OCI-LY1 (cell line): ENCODE results near the gene ARL16.

Experiments used
- H2AFZ ChIP-seq: fragments of 200-600 bp; sonication (generic), shearing (Covaris generic); 2 replicates; pipeline ENCODE4 v1.6.0; 2014; ENCODE audit warnings: antibody characterized with exemption, mild to moderate bottlenecking, low read length
- H3F3A ChIP-seq: fragments of 200-600 bp; sonication (generic), shearing (Covaris generic); 2 replicates; pipeline ENCODE4 v1.6.0; 2014; ENCODE audit warnings: mild to moderate bottlenecking, antibody characterized with exemption, low read length, moderate library complexity; ENCODE audit not compliant: insufficient read depth
- H3K27ac ChIP-seq: fragments of 200-600 bp; sonication (generic); 2 replicates; pipeline ENCODE4 v1.5.1; 2014; ENCODE audit warnings: low read length, mixed run types, mild to moderate bottlenecking, low read depth; ENCODE audit not compliant: poor library complexity, severe bottlenecking
- H3K27me3 ChIP-seq: fragments of 200-600 bp; sonication (generic); 2 replicates; pipeline ENCODE4 v1.6.0; 2014; ENCODE audit warnings: antibody characterized with exemption, mild to moderate bottlenecking, low read length, moderate library complexity; ENCODE audit not compliant: insufficient read depth
- H3K36me3 ChIP-seq: fragments of 200-600 bp; sonication (generic); 2 replicates; pipeline ENCODE4 v1.6.1; 2014; ENCODE audit warnings: mild to moderate bottlenecking, antibody characterized with exemption, low read length, moderate library complexity, mixed read lengths; ENCODE audit not compliant: insufficient read depth
- H3K4me1 ChIP-seq: fragments of 200-600 bp; sonication (generic); 2 replicates; pipeline ENCODE4 v1.5.1; 2014; ENCODE audit warnings: mild to moderate bottlenecking, low read length, moderate library complexity; ENCODE audit not compliant: insufficient read depth, severe bottlenecking
- H3K4me2 ChIP-seq: fragments of 200-600 bp; sonication (generic), shearing (Covaris generic); 2 replicates; pipeline ENCODE4 v1.6.1; 2014; ENCODE audit warnings: low read length
- H3K4me3 ChIP-seq: fragments of 200-600 bp; sonication (generic); 2 replicates; pipeline ENCODE4 v1.5.1; 2014; ENCODE audit warnings: low read length, low read depth, mild to moderate bottlenecking, mixed read lengths; ENCODE audit not compliant: poor library complexity, severe bottlenecking
- H3K79me2 ChIP-seq: fragments of 200-600 bp; shearing (Covaris generic); 2 replicates; pipeline ENCODE4 v1.6.1; 2016; ENCODE audit warnings: mixed run types, low read length, mixed read lengths; ENCODE audit not compliant: insufficient read depth
- H3K9ac ChIP-seq: fragments of 200-600 bp; sonication (generic), shearing (Covaris generic); 2 replicates; pipeline ENCODE4 v1.6.1; 2014; ENCODE audit warnings: mild to moderate bottlenecking, low read length, mixed read lengths
- H3K9me2 ChIP-seq: fragments of 200-600 bp; sonication (generic), shearing (Covaris generic); 2 replicates; pipeline ENCODE4 v1.6.1; 2014; ENCODE audit warnings: low read depth, mild to moderate bottlenecking, low read length, mixed read lengths
- H3K9me3 ChIP-seq: fragments of 200-600 bp; shearing (Covaris generic); 2 replicates; pipeline ENCODE4 v1.6.1; 2014; ENCODE audit warnings: low read length, mixed read lengths
- H4K20me1 ChIP-seq: fragments of 200-600 bp; sonication (generic), shearing (Covaris generic); 2 replicates; pipeline ENCODE4 v1.6.0; 2016; ENCODE audit warnings: mild to moderate bottlenecking, low read length; ENCODE audit not compliant: insufficient read depth
- EZH2 ChIP-seq: fragments of 200-600 bp; sonication (generic), shearing (Covaris generic); IDR thresholded peaks from 2 replicates; pipeline ENCODE4 v1.8.0; 2017; ENCODE audit warnings: borderline replicate concordance, mixed run types, mild to moderate bottlenecking, antibody characterized with exemption, low read length, moderate library complexity, mixed read lengths
- TF ChIP-seq, protein P1 (sequence below): fragments of 200-600 bp; sonication (generic), shearing (Covaris generic); IDR thresholded peaks from 2 replicates; pipeline ENCODE4 v1.5.1; 2017; ENCODE audit warnings: mild to moderate bottlenecking, antibody characterized with exemption, low read length, moderate library complexity, mixed read lengths

ARL16 gene

DNA sequence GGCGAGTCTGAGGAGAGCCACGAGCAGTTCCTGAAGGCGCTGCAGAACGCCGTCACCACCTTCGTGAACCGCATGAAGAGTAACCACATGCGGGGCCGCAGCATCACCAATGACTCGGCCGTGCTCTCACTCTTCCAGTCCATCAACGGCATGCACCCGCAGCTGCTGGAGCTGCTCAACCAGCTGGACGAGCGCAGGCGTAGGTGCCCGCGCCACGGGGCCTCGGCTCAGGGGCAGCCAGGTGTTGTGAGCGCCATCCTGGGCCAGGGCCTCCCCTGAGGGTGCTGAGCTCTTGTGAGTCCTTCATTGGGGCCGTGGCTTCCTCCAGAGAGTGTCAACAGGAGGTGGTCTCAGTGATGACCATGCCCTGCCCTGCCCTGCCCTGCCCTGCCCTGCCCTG is 12.2 kb upstream of the ARL16 start:
- H3K4me2 ChIP-seq = no peak overlapping the region
- H3K4me3 ChIP-seq = no peak overlapping the region
- no peaks in the 10 kb centered on the region for H3K9me3 ChIP-seq
- peaks cover 90% of the 10 kb centered on the region for H3K36me3 ChIP-seq
- H3K79me2 ChIP-seq = no peaks in the 10 kb centered on the region
- H3F3A ChIP-seq = no peaks in the 10 kb centered on the region
- no peaks in the 10 kb centered on the region for H3K27me3 ChIP-seq
- H4K20me1 ChIP-seq = no peaks in the 10 kb centered on the region
- no peak overlapping the region for H3K9ac ChIP-seq
- no peak overlapping the region for H2AFZ ChIP-seq
- H3K27ac ChIP-seq = no peak overlapping the region
- peaks cover 4% of the 10 kb centered on the region for H3K4me1 ChIP-seq
- TF ChIP-seq, protein P1, sequence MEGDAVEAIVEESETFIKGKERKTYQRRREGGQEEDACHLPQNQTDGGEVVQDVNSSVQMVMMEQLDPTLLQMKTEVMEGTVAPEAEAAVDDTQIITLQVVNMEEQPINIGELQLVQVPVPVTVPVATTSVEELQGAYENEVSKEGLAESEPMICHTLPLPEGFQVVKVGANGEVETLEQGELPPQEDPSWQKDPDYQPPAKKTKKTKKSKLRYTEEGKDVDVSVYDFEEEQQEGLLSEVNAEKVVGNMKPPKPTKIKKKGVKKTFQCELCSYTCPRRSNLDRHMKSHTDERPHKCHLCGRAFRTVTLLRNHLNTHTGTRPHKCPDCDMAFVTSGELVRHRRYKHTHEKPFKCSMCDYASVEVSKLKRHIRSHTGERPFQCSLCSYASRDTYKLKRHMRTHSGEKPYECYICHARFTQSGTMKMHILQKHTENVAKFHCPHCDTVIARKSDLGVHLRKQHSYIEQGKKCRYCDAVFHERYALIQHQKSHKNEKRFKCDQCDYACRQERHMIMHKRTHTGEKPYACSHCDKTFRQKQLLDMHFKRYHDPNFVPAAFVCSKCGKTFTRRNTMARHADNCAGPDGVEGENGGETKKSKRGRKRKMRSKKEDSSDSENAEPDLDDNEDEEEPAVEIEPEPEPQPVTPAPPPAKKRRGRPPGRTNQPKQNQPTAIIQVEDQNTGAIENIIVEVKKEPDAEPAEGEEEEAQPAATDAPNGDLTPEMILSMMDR = no peak
- TF ChIP-seq EZH2 = no peak
- no peaks in the 10 kb centered on the region for H3K9me2 ChIP-seq

DNA sequence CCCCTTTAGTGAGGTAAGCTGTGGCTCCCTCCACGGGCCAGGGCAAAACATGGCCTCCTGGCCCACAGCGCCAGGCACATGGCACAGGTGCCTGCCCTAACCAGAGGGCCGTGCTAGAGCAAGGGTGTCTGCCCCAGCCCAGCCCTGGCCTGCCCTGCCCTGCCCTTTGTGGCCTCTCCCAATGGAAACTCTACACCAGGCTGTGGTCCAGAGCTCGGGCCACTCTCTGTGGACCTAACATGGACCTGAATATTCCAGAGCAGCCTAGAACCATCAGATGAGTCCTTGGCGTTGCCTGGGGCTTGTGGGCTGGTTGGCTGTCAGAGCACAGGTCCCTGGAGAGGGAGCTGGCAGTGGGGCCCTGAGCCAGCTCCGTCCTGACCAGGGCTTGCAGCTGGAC is 11.6 kb upstream of the ARL16 start:
- Histone ChIP-seq H3K27me3 (no peaks in the 10 kb centered on the region), H3K36me3 (peaks cover 93% of the 10 kb centered on the region), H3K9ac (no peak overlapping the region), H3K9me2 (no peaks in the 10 kb centered on the region), H4K20me1 (no peaks in the 10 kb centered on the region), H3K27ac (no peak overlapping the region), H3K4me3 (no peak overlapping the region), H3K4me1 (no peaks in the 10 kb centered on the region), H3K9me3 (no peaks in the 10 kb centered on the region), H3K79me2 (no peaks in the 10 kb centered on the region), H2AFZ (no peak overlapping the region), H3F3A (no peaks in the 10 kb centered on the region), H3K4me2 (no peak overlapping the region)
- TF ChIP-seq EZH2 = no peak
- TF ChIP-seq, protein P1 = no peak

DNA sequence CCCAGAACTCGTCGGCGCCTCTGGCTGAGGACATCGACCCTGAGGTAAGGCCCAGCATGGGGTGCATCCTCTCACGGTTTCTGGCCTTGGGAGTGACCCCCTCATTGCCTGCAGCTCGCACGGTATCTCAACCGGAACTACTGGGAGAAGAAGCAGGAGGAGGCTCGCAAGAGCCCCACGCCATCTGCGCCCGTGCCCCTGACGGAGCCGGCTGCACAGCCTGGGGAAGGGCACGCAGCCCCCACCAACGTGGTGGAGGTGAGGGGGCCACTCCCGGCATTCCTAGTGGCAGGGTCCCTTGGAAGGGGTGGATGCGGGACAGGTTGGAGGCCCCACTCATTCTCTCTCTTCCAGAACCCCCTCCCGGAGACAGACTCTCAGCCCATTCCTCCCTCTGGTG is 11.2 kb upstream of the ARL16 start:
- no peaks in the 10 kb centered on the region for H3K79me2 ChIP-seq
- peaks cover 95% of the 10 kb centered on the region for H3K36me3 ChIP-seq
- H3K27ac ChIP-seq = no peak overlapping the region

More for the DNA sequence above, 11.2 kb upstream of the ARL16 start:
- no peak overlapping the region for H3K9ac ChIP-seq
- H3K9me2 ChIP-seq = no peaks in the 10 kb centered on the region
- H2AFZ ChIP-seq = no peak overlapping the region
- H3K9me3 ChIP-seq = no peaks in the 10 kb centered on the region
- H3F3A ChIP-seq = no peaks in the 10 kb centered on the region
- H4K20me1 ChIP-seq = no peaks in the 10 kb centered on the region
- H3K27me3 ChIP-seq = no peaks in the 10 kb centered on the region
- no peaks in the 10 kb centered on the region for H3K4me1 ChIP-seq
- H3K4me2 ChIP-seq = no peak overlapping the region
- no peak overlapping the region for H3K4me3 ChIP-seq
- TF ChIP-seq, protein P1 = no peak
- no peak for TF ChIP-seq EZH2
